Stomach (tissue), 9 donors: ENCODE data around the gene ITPRIPL2. TPM values are rescaled to one million over a fixed set of nuclear protein-coding genes. Genes with fewer than 3 reads are reported as not detected.

Experiments used
- DNase-seq, 2 donors: peaks; one replicate each; pipeline versions ENCODE4 v3.0.0 to v3.0.0-alpha.2; 2013 to 2019
- H3K27ac ChIP-seq, 5 donors: fragments of 200-600 bp in 4 of 5; sonication (generic) in 4 of 5; one replicate each; pipeline ENCODE4 v1.5.1; 2013 to 2019; ENCODE audit warnings: mild to moderate bottlenecking in 1 of 5, moderate library complexity in 1 of 5
- H3K27me3 ChIP-seq, 3 donors: fragments of 200-600 bp; sonication (generic); one replicate each; pipeline ENCODE4 v1.5.1; 2017 to 2019; ENCODE audit warnings: mixed run types in 1 of 3
- H3K36me3 ChIP-seq, 4 donors: fragments of 200-600 bp; sonication (generic); 1 replicate in 3 of 4; 2 replicates in 1 of 4; pipeline ENCODE4 v1.5.1; 2016 to 2019
- H3K4me1 ChIP-seq, 4 donors: fragments of 200-600 bp; sonication (generic); one replicate each; pipeline ENCODE4 v1.5.1; 2016 to 2019
- H3K4me3 ChIP-seq, 4 donors: fragments of 200-600 bp; sonication (generic) in 3 of 4; one replicate each; pipeline ENCODE4 v1.5.1; 2016 to 2019; ENCODE audit warnings: mild to moderate bottlenecking in 1 of 4
- H3K9me3 ChIP-seq, 4 donors: fragments of 200-600 bp; sonication (generic); one replicate each; pipeline ENCODE4 v1.5.1; 2016 to 2019
- EP300 ChIP-seq: sonication (generic); formaldehyde crosslinking; IDR thresholded peaks from one replicate; pipeline ENCODE4 v1.6.1; 2017; ENCODE audit warnings: antibody characterized with exemption
- POLR2A ChIP-seq, 4 donors: fragments of 450-650 bp; IDR thresholded peaks; one replicate each; pipeline ENCODE4 v1.6.1; 2016; ENCODE audit warnings: antibody characterized with exemption in 4 of 4, control low read depth in 2 of 4, mild to moderate bottlenecking in 1 of 4, moderate library complexity in 1 of 4
- POLR2AphosphoS5 ChIP-seq, 3 donors: sonication (generic); formaldehyde crosslinking; IDR thresholded peaks; one replicate each; pipeline ENCODE4 v1.6.1; 2016; ENCODE audit warnings: antibody characterized with exemption in 3 of 3
- WGBS, 5 donors: extraction: QIAGEN DNeasy Blood & Tissue Kit in 3 of 5; methylation state at CpG; one replicate each; pipeline versions ENCODE4 v1.1.5 to v1.1.7; 2013 to 2018; 5-methylcytosine and 5-hydroxymethylcytosine counted together
- intact Hi-C: fragments of 100-400 bp; cut with DNase I; formaldehyde crosslinking; loops from one replicate; pipeline ENCODE4 v1.15.1; 2023; ENCODE audit warnings: low total_unique reads
- polyA plus RNA-seq, 3 donors: library from polyadenylated mRNA; stranded (reverse); fragments of 200-250 nt; gene quantifications; one replicate each; pipeline ENCODE4 v1.2.3, GENCODE V29; 2013
- total RNA-seq, 5 donors: library from RNA; depleted of rRNA; stranded (reverse); fragments of >200 nt; gene quantifications; one replicate each; pipeline versions ENCODE4 v1.1.0 to v1.2.3, GENCODE V29; 2014 to 2016
- TF ChIP-seq, protein P1 (sequence below), 7 experiments: fragments of 450-650 bp in 4 of 7; fragments of 200-600 bp in 3 of 7; sonication (generic) in 3 of 7; IDR thresholded peaks; one replicate each; pipeline ENCODE4 v1.5.1; 2016 to 2019; ENCODE audit warnings: antibody characterized with exemption in 7 of 7, control low read depth in 2 of 7, mild to moderate bottlenecking in 1 of 7
- donor health status: healthy with polysubstance abuse.
- donor health status: Bipolar disorder and iron deficiency.
- donor health status: healthy.

ITPRIPL2 gene
- total and polyA plus RNA-seq, 8 donors: 7.6 to 48.7 (median 21.6) TPM

DNA sequence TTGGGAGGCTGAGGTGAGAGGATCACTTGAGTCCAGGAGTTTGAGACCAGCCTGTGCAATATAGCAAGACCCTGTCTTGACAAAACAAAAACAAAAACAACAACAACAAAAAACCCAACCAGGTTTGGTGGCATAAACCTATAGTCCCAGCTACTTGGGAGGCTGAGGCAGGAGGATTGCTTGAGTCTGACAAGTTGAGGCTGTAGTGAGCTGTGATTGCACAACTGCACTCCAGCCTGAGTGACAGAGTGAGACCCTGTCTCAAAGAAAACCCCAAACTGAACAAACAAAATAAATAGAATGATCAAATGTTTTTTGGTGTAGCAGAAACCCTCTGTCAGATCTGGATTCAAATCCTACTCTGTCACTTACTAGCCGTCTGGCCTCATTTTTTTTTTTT, 38.3 kb downstream of the ITPRIPL2 start:
- intact Hi-C loops: no loop called here
- Histone ChIP-seq H3K27ac (no peak overlapping the region), H3K27me3 (no peaks in the 10 kb centered on the region), H3K9me3 (peaks cover 0 to 9% (median 3%) of the 10 kb centered on the region in 4 donors), H3K4me1 (no peaks in the 10 kb centered on the region), H3K36me3 (no peaks in the 10 kb centered on the region), H3K4me3 (no peak overlapping the region)
- TF ChIP-seq EP300 (no peak), POLR2AphosphoS5 (IDR thresholded peaks at IDR 0.05) (no peak), POLR2A (IDR thresholded peaks at IDR 0.05) (no peak)
- TF ChIP-seq, protein P1, sequence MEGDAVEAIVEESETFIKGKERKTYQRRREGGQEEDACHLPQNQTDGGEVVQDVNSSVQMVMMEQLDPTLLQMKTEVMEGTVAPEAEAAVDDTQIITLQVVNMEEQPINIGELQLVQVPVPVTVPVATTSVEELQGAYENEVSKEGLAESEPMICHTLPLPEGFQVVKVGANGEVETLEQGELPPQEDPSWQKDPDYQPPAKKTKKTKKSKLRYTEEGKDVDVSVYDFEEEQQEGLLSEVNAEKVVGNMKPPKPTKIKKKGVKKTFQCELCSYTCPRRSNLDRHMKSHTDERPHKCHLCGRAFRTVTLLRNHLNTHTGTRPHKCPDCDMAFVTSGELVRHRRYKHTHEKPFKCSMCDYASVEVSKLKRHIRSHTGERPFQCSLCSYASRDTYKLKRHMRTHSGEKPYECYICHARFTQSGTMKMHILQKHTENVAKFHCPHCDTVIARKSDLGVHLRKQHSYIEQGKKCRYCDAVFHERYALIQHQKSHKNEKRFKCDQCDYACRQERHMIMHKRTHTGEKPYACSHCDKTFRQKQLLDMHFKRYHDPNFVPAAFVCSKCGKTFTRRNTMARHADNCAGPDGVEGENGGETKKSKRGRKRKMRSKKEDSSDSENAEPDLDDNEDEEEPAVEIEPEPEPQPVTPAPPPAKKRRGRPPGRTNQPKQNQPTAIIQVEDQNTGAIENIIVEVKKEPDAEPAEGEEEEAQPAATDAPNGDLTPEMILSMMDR (IDR thresholded peaks at IDR 0.05): no peak
- WGBS, 5 donors: 81 to 100% (median 88%) methylated on average over 1 of the region's 1 CpG
- DNase-seq: no peak

DNA sequence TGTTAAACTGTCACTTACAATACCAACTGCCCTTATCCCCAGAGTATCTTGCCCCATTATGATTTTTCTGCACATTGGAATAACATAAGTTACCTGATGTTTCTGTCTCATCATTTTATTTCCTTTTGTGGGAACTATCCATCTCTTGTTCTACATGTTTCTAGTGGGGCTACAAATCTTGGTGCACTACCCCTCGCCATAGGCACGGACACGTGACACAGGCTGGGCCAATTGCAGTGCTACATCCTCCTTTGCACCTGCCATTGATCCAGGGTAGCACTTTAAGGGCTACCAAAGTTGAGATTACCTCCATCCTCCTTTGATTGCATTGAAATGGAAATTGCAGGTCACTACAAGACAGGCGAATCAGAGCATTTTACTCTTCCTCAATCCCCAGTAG, 40.1 kb downstream of the ITPRIPL2 start:
- H3K27me3 ChIP-seq: no peaks in the 10 kb centered on the region
- peaks cover 0 to 5% (median 0%) of the 10 kb centered on the region in 4 donors for H3K9me3 ChIP-seq
- no peak overlapping the region for H3K4me3 ChIP-seq
- no peak for DNase-seq
- H3K4me1 ChIP-seq: no peaks in the 10 kb centered on the region
- WGBS, 5 donors: 65 to 81% (median 78%) methylated on average over 4 of the region's 4 CpGs
- no peak overlapping the region for H3K27ac ChIP-seq
- no peaks in the 10 kb centered on the region for H3K36me3 ChIP-seq
- intact Hi-C loops: no loop called here
- TF ChIP-seq POLR2AphosphoS5 (IDR thresholded peaks at IDR 0.05) (no peak), POLR2A (IDR thresholded peaks at IDR 0.05) (no peak), EP300 (no peak)
- TF ChIP-seq, protein P1 (IDR thresholded peaks at IDR 0.05): no peak

DNA sequence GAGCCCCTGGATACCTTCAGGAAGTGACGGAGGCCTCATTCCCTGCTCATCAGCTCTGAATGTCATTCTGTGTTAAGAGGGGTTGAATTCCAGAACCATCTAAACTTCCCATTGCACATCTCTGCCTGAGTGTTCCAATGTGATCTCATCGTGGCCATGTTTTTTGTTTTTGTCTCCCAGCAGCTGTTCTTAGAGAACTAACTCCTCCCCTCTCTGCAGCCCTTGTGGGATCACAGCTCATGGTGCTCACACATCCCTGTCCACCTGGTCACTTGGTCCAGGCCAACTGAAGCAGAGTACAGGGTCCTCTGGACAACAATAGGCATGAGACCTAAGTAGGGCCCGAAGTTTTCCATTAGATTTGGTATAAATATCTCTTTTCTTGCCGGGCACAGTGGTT, 48.3 kb downstream of the ITPRIPL2 start:
- H3K4me3 ChIP-seq: no peak overlapping the region
- H3K4me1 ChIP-seq: no peaks in the 10 kb centered on the region
- intact Hi-C loops: loop anchor here (10.0 kb wide), 1 partner anchor 213 kb away; no protein-coding TSS in a partner anchor
- DNase-seq: no peak
- H3K36me3 ChIP-seq: no peaks in the 10 kb centered on the region
- peaks cover 0 to 6% (median 0%) of the 10 kb centered on the region in 3 donors for H3K27me3 ChIP-seq
- TF ChIP-seq POLR2A (IDR thresholded peaks at IDR 0.05) (no peak), POLR2AphosphoS5 (IDR thresholded peaks at IDR 0.05) (no peak), EP300 (no peak)
- TF ChIP-seq, protein P1 (IDR thresholded peaks at IDR 0.05): no peak
- no peak overlapping the region for H3K27ac ChIP-seq
- WGBS, 5 donors: 80 to 88% (median 82%) methylated on average over 4 of the region's 4 CpGs
- H3K9me3 ChIP-seq: peaks cover 0 to 6% (median 0%) of the 10 kb centered on the region in 4 donors

DNA sequence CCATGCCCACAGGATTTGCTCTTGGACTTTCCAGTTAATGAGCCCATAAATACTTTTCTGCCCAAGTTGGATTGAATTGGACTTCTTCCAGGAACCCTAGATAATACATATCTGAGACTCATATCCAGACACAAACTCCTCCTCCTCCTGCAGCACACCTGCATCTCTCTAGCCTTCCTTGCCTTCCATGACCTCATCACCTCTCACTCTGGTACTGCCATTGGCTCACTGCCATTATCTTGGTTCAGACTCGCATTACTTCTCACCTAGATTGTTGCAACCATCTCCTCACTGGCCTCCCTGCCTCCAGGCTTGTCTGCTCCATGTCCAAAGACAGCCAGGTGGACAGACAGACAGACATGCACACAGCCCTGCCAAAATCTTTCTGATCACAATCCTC, 49.5 kb downstream of the ITPRIPL2 start:
- Histone ChIP-seq H3K27ac (no peak overlapping the region), H3K9me3 (peaks cover 0 to 6% (median 0%) of the 10 kb centered on the region in 4 donors), H3K36me3 (no peaks in the 10 kb centered on the region), H3K27me3 (peaks cover 0 to 14% (median 7%) of the 10 kb centered on the region in 3 donors), H3K4me3 (no peak overlapping the region), H3K4me1 (peaks cover 8 to 10% (median 9%) of the 10 kb centered on the region in 4 donors)
- TF ChIP-seq POLR2AphosphoS5 (IDR thresholded peaks at IDR 0.05) (no peak), EP300 (no peak), POLR2A (IDR thresholded peaks at IDR 0.05) (no peak)
- TF ChIP-seq, protein P1 (IDR thresholded peaks at IDR 0.05): no peak
- intact Hi-C loops: loop anchor here (10.0 kb wide), 1 partner anchor 212 kb away; no protein-coding TSS in a partner anchor
- 89 to 93% (median 91%) methylated on average over 1 of the region's 1 CpG for WGBS, 5 donors
- no peak for DNase-seq
